Measurements from ENCODE around the gene ODAD2. TPM values are rescaled to one million over a fixed set of nuclear protein-coding genes. Genes with fewer than 3 reads are reported as not detected.

ODAD2 gene
- polyA plus RNA-seq, 5 donors, result 3.1 to 9.1 (median 7.1) TPM

DNA sequence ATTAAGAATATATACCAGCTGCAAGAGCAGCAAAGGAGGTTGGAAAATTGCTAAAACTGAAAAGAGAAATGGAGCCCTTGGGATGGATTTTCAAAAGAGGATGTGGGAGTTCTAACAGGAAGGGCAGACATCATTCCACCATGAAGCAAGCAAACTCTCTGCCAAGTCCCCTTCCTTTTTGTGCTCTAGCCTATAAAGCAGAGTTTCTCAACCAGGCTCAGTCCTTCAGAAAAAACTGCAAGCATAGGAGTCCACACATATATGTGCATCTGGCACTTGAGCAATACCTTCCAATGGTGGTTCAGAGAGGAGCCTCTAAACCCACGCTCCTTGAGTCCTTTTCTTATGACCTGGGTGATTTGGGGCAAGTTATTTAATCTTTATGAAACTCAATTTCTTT lies 154.7 kb downstream of the ODAD2 start:
- DNase-seq, result no peak

GRCh38 chr10:27838901-27839300 lies 160.0 kb downstream of the ODAD2 start:
- DNase-seq, result no peak

DNA sequence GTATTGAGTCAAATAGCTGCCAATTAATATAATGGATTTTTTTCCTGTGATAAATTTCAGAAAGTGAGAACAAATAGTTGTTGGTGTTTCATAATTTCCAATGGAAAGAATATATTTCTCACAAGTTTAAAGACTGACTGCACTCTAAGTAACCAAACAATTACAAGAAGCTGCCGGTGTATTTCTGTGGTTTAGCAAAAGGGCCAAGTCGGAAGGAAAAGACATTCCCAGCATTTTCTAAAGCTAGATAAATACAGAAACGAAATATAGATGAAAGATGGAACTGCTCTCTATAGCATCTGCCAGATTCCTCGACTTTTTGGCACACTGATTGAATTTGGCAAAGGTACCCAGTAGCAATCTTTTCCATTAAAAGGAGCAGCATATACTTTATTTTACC lies 160.5 kb downstream of the ODAD2 start:
- peak; percentile 15 to 17 for DNase-seq

DNA sequence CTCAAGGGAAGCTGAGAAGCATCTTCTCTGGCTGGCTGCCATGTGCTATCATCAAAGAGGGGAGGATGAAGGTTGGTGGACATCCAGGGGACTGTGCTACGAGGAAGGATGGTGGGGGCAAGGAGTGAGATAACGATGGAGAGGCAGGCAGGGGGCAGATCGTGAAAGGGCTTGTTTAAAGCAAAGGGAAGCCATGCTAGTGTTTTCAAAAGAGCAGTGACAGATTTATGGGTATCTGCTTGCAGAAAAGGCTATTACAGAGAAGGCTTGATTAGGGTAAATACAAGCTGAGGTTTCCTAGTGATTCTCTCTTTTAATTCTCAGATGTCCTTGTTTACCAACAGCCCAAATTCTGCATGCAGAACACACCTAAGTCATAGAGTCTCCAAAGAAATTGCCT lies 164.4 kb downstream of the ODAD2 start:
- no peak for DNase-seq

DNA sequence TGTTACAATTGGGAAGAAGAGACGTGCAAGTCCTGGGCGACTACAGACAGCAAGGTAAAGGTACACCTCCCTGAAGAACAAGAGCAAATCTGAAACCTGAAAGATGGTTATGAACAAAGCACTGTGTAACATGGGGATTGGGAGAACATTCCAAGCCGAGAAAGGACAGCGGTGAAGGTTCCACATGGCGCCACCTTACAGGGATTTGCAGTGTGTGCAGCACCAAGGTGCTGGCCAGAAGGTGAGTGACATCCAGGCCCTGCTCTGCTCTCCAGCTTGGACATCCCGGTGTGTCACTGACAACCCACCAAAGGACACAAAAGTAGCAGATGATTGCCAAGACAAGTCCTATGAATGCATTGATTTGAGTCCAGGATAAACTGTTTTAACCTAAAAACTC lies 165.1 kb downstream of the ODAD2 start:
- no peak for DNase-seq

DNA sequence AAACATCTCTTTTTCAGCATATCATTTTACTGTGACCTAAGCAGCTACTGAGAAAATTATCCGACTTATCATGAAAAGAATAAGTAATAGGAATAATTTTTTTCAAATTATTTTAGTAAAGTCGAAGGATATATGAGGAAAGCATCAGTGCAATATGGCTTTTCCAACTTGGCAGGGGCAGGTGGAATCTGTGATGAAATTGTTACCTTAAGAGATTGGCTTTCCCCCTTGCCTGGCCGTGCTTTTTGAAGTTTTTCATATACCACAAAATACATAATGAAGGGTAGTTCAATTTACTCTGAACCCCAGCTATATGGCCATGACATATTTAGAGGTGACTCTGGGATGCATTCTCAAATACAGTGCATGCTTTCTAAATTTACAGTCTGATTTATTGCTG lies 166.1 kb downstream of the ODAD2 start:
- no peak for DNase-seq

- no peak for DNase-seq
Measured at GRCh38 chr10:27826369-27826768, 172.5 kb downstream of the ODAD2 start.

DNA sequence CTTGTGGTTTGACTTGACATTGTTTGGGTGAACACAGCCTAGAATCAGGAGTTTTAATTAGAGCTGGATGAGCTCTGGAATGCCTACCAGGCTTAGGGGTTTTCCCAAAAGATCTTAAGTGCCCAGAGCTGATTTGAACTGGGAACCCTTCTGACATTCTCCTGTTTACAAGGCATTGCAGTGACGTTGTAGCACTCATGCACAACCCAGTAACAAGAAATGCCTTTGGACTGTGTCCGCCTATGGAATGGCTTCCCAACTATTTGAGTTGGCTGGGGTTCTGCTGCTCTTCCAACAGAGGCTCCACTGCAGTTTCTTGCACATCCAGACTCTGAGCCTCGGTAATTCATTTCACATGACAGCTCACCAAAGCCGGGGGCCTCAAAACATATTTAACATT lies 176.6 kb downstream of the ODAD2 start:
- no peak for DNase-seq

- DNase-seq, result no peak
Measured at GRCh38 chr10:27820637-27821036, 178.2 kb downstream of the ODAD2 start.

- peak in 1 of 2 donors; percentile 19 for DNase-seq
Measured at GRCh38 chr10:27819781-27820531, 178.9 kb downstream of the ODAD2 start.

- DNase-seq, result no peak
Measured at GRCh38 chr10:27816320-27816719, 182.6 kb downstream of the ODAD2 start.

DNA sequence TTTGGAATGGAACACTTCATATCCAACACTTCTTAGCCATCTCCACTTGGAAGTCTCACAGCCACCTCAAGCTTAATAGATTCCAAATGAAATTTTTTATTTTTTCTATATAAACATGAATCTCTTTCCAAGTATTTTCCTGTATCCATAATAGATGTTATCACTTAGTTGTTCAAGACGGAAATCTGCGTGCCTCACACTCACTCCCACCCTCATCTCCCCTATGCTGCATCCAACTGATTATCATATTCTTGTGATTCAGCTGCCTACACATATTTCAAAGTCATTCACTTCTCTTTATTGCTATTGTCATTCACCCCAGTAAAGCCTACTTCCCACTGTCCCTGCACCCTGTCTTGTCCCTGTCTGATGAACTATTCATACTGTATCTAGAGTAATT lies 183.0 kb downstream of the ODAD2 start:
- DNase-seq, result no peak

DNA sequence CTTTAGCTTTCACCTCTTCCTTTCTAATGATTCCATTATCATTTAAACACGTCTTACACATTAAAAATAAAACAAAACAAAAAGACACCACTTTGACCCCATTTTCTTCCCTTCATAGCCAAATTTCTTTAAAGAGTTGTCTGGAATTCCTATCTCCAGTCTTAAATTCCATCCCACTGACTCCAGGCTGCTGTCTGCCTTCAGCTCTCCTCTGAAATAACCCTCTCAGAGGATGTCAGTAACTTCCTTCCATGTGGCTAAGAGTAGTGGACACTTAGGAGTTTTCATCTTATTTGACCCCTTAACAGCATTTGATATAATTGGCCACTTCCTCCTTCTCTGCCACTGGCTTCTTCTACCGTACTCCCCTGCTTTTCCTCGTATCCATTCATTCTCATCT lies 183.6 kb downstream of the ODAD2 start:
- no peak for DNase-seq

- no peak for DNase-seq
Measured at GRCh38 chr10:27805180-27805579, 193.7 kb downstream of the ODAD2 start.

DNA sequence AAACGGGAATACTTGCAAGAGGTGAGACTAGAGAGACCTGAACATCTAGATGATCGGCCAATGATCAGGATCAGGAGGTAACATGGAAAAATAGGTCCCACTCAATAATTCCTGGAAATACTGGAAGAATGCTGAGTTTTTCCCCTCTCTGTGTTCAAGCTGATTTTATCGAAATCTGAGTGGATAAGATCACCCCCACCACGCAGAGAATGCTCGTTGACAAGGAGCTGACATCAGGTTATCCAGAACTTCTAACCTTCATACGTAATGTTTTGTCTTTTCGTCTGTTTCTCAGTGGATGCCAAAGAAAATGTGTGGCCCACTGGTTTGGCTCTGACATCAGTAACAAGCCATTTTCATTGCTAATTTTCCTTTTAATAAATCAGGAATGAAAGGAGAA lies 194.7 kb downstream of the ODAD2 start:
- DNase-seq, result no peak

- no peak for DNase-seq
Measured at GRCh38 chr10:27801171-27801785, 197.6 kb downstream of the ODAD2 start.

- DNase-seq, result no peak
Measured at GRCh38 chr10:27799046-27799445, 199.8 kb downstream of the ODAD2 start.

DNA sequence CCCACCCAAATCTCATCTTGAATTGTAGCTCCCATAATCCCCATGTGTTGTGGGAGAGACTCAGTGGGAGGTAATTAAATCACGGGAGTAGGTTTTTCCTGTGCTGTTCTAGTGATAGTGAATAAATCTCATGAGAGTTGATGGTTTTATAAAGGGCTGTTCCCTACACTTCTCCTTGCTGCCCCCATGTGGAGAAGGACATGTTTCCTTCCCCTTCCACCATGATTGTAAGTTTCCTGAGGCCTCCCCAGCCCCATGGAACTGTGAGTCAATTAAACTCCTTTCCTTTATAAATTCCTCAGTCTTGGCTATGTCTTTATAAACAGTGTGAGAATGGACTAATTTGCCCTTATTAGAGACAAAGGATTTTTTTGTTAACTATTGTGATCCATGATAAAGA lies 204.7 kb downstream of the ODAD2 start:
- no peak for DNase-seq

DNA sequence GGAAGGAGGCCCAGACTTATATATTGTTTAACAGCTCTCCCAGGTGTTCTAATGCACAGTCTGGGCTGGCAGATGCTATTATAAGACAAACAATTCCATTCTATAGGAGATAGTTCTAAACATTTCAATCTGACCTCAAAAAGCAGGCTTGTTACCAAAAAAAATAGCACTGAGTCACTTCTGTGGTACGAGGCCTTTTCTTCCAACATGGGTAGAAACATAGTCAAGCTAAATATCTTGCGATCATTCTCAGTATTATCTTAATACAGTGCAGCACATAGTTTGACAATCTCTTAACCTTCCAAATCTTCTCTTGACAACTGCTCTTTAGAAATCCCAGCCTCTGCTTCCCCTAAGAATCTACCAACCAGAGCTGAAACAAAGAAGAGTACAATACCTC lies 206.7 kb downstream of the ODAD2 start:
- no peak for DNase-seq

DNA sequence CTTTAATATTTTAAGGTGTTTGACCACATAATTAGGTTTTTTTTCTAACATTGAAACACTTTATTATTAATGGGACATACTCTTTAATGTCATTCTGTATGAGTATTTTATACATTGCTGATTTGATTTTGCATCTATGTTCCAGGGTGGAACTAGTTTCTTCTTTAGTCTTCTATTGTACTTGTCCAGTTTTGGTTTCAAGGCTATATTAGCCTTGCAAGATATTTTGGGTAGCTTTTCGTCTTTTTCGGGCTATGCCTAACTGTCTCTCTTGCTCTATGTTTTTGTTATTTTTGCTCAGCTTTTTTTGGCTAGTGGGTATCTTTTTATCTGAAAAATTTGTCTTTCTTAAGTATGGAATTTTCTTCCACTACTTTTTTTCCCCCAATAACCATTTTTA lies 214.6 kb downstream of the ODAD2 start:
- no peak for DNase-seq

DNA sequence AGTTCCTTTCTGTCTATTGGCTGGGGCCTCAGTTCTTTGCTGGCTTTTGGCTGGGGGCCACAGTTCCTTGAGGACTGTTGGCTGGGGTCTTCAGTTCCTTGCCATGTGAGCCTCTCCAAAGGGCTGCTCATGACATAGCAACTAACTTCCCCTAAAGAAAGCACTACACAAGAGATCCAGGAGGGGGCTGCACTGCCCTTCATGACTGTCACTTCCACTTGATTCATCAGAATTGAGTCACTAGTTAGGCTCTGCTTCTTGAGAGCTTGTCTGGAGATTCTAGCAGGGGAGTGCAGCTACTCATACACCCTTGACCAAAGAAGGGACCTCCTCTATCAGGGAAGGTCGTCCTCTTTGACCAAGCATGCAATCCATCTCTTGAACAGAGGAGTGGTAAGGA lies 215.2 kb downstream of the ODAD2 start:
- no peak for DNase-seq

DNA sequence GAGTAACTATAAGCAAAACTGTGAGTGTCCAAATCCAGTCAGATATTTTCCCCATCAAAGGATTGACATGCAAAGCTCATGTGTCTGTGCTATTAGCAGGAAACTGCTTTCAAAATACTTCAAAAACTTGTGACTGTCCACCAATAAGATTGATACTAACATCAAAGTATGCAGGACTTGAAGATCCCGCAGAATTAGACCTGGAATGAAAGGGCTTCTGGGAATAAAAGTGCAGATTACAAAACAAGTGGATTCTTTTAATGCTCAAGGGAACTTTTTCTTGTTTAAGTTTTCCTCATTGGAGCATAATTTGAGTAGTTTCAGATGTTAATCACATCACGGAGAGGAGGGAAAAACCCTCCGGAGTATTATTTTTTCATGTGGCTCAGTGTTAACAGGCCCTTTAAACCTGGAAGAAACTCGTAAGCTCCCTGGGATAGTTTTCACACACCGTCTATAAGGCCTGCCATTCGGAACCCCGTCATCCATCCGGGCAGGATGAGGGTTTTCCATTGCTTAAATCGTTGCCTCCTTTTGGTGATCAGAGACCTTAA lies 219.3 kb downstream of the ODAD2 start:
- DNase-seq, result peak; percentile 18 to 20

DNA sequence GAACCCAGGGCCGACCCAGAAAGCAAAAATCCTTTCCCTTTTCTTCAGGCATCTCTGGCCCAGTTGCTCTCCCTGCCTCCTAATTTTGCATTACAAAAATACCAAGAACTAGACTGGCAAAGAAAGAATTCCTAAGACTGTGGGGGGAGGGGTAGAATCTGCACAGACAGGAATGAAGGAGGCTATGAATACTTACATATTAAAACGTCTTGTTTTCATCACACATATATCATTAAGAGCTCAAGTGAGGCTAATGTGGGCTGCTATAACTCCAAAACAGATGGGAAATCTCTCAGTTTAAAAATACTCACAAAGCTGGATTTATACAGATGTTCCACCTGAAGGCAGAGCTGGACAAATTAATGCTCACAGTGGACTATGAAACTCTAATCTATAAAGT lies 224.0 kb downstream of the ODAD2 start:
- no peak for DNase-seq

DNA sequence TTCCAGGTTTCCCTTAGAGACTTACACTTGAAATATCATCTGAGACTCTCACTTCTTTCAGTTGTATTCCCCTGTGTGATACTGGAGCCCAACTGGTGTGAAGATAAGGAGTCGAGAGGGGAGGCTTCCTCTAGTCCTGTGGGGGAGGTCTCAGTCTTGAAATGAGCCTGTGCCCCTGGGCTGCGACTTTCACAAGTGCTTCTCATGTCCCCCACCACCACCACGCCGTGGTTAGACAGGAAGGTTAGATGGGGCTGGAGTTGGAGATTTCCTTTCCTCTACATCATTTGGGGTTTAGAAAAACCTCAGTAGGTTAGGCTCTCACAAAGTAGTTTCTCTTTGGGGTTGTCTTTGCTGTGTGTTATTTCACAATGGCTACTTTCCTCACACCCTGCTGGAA lies 227.6 kb downstream of the ODAD2 start:
- no peak for DNase-seq
